ENCODE data around the gene CISD1. TPM values are rescaled to one million over a fixed set of nuclear protein-coding genes. Genes with fewer than 3 reads are reported as not detected.
"Not testable (repeated sequence)": the region's sequence is repeated elsewhere in the genome, so short reads cannot be mapped to it uniquely, and the experiment has no call there.

The CISD1 gene
- total and polyA plus RNA-seq, 8 donors: 1.2 to 93.6 (median 14.7) TPM

- no peak overlapping the region for H3K27ac ChIP-seq
- no peak overlapping the region for H3K4me3 ChIP-seq
- no peaks in the 10 kb centered on the region for H3K27me3 ChIP-seq
- H3K9me3 ChIP-seq: peaks cover 0 to 10% (median 0%) of the 10 kb centered on the region in 4 donors
- 80 to 86% (median 83%) methylated on average over 4 of the region's 4 CpGs for WGBS, 5 donors
- intact Hi-C loops (cut with DNase I; ENCODE audit: low total_unique reads): no loop called here
- TF ChIP-seq CTCF (IDR thresholded peaks at IDR 0.05): no peak
- no peak for TF ChIP-seq POLR2A (IDR thresholded peaks at IDR 0.05)
- no peak for TF ChIP-seq EP300 (IDR thresholded peaks at IDR 0.05)
- TF ChIP-seq POLR2AphosphoS5 (IDR thresholded peaks at IDR 0.05): no peak
- peaks cover 5 to 19% (median 19%) of the 10 kb centered on the region in 4 donors for H3K36me3 ChIP-seq
- DNase-seq: no peak
- peaks cover 0 to 31% (median 11%) of the 10 kb centered on the region in 4 donors for H3K4me1 ChIP-seq
Observed at GRCh38 chr10:58240531-58240930, 28.4 kb upstream of the CISD1 start.

- Histone ChIP-seq H3K9me3 (peaks cover 0 to 12% (median 0%) of the 10 kb centered on the region in 4 donors), H3K27me3 (no peaks in the 10 kb centered on the region), H3K4me1 (peaks cover 0 to 31% (median 11%) of the 10 kb centered on the region in 4 donors), H3K27ac (no peak overlapping the region), H3K36me3 (peaks cover 5 to 13% (median 11%) of the 10 kb centered on the region in 4 donors), H3K4me3 (no peak overlapping the region)
- DNase-seq: no peak
- intact Hi-C loops (cut with DNase I; ENCODE audit: low total_unique reads): no loop called here
- TF ChIP-seq POLR2AphosphoS5 (IDR thresholded peaks at IDR 0.05) (no peak), EP300 (IDR thresholded peaks at IDR 0.05) (no peak), POLR2A (IDR thresholded peaks at IDR 0.05) (no peak), CTCF (IDR thresholded peaks at IDR 0.05) (no peak)
- 60 to 93% (median 77%) methylated on average over 3 of the region's 3 CpGs for WGBS, 5 donors
Observed at GRCh38 chr10:58241346-58241745, 27.6 kb upstream of the CISD1 start.

GRCh38 chr10:58243269-58243668, 25.7 kb upstream of the CISD1 start:
- peaks cover 0 to 27% (median 11%) of the 10 kb centered on the region in 4 donors for H3K4me1 ChIP-seq
- intact Hi-C loops (cut with DNase I; ENCODE audit: low total_unique reads): no loop called here
- peaks cover 0 to 16% (median 0%) of the 10 kb centered on the region in 4 donors for H3K9me3 ChIP-seq
- 98 to 99% (median 98%) methylated on average over 17 to 18 of the region's 18 CpGs for WGBS, 5 donors
- no peak overlapping the region for H3K4me3 ChIP-seq
- H3K27ac ChIP-seq: no peak overlapping the region
- H3K27me3 ChIP-seq: no peaks in the 10 kb centered on the region
- peaks cover 0 to 3% (median 0%) of the 10 kb centered on the region in 4 donors for H3K36me3 ChIP-seq
- TF ChIP-seq POLR2AphosphoS5 (IDR thresholded peaks at IDR 0.05): no peak
- TF ChIP-seq EP300 (IDR thresholded peaks at IDR 0.05): no peak
- DNase-seq: no peak

- Histone ChIP-seq H3K4me1 (peaks cover 0 to 22% (median 9%) of the 10 kb centered on the region in 4 donors), H3K9me3 (peaks cover 0 to 16% (median 0%) of the 10 kb centered on the region in 4 donors)
- H3K36me3 ChIP-seq; DNase-seq; H3K27ac ChIP-seq; intact Hi-C loops (cut with DNase I; ENCODE audit: low total_unique reads); H3K27me3 ChIP-seq; H3K4me3 ChIP-seq: not testable (repeated sequence)
- WGBS, 5 donors: 94 to 100% (median 97%) methylated on average over 4 to 31 of the region's 31 CpGs
Observed at GRCh38 chr10:58243801-58244200, 25.2 kb upstream of the CISD1 start.

- DNase-seq; intact Hi-C loops (cut with DNase I; ENCODE audit: low total_unique reads); H3K27me3 ChIP-seq; H3K4me3 ChIP-seq; H3K36me3 ChIP-seq; H3K27ac ChIP-seq: not testable (repeated sequence)
- Histone ChIP-seq H3K4me1 (peaks cover 0 to 17% (median 5%) of the 10 kb centered on the region in 4 donors), H3K9me3 (peaks cover 0 to 16% (median 0%) of the 10 kb centered on the region in 4 donors)
- WGBS, 5 donors: 81 to 99% (median 92%) methylated on average over 14 to 24 of the region's 28 CpGs
Observed at GRCh38 chr10:58244242-58244641, 24.7 kb upstream of the CISD1 start.

- H3K27ac ChIP-seq; DNase-seq; H3K27me3 ChIP-seq; H3K4me3 ChIP-seq; intact Hi-C loops (cut with DNase I; ENCODE audit: low total_unique reads); H3K36me3 ChIP-seq: not testable (repeated sequence)
- Histone ChIP-seq H3K4me1 (peaks cover 0 to 13% (median 2%) of the 10 kb centered on the region in 4 donors), H3K9me3 (peaks cover 0 to 16% (median 0%) of the 10 kb centered on the region in 4 donors)
- WGBS, 5 donors: 66 to 93% (median 88%) methylated on average over 3 of the region's 3 CpGs
Observed at GRCh38 chr10:58244666-58245065, 24.3 kb upstream of the CISD1 start.
